BJ (cell line): Measurements from ENCODE around the gene FANCC. TPM values are rescaled to one million over a fixed set of nuclear protein-coding genes. Genes with fewer than 3 reads are reported as not detected.

Experiments used
- CTCF ChIA-PET: fragments of 350-600 bp; formaldehyde crosslinking; extraction: SDS; loops from one replicate; lab custom pipeline; 2021; ENCODE audit warnings: antibody characterized with exemption, inconsistent platforms; lab: Yijun Ruan, JAX
- POLR2A ChIA-PET: fragments of 300-600 bp; sonication (Branson Sonifier 250); formaldehyde crosslinking; extraction: SDS; loops from one replicate; lab custom pipeline; 2021; ENCODE audit warnings: antibody characterized with exemption; lab: Charles Lee
- DNase-seq: peaks from one replicate; pipeline ENCODE4 v3.0.0-alpha.2; 2011; ENCODE audit warnings: low read depth
- H3K27me3 ChIP-seq: 2 replicates; pipeline ENCODE4 v1.6.0; 2011; ENCODE audit warnings: low read length; ENCODE audit not compliant: control insufficient read depth, insufficient read depth
- H3K36me3 ChIP-seq: 2 replicates; pipeline ENCODE4 v1.5.1; 2011; ENCODE audit warnings: low read length; ENCODE audit not compliant: control insufficient read depth, insufficient read depth
- H3K4me3 ChIP-seq: 2 replicates; pipeline ENCODE4 v1.5.1; 2011; ENCODE audit warnings: low read depth, mild to moderate bottlenecking, control low read depth, low read length
- polyA plus RNA-seq: library from polyadenylated mRNA; depleted of rRNA; stranded (reverse); fragments of >200 nt; gene quantifications from 2 replicates; pipeline ENCODE4 v1.2.3, GENCODE V29; 2011
- TF ChIP-seq, protein P1 (sequence below): IDR thresholded peaks from 2 replicates; pipeline ENCODE4 v1.5.1; 2011; ENCODE audit warnings: low read depth, mild to moderate bottlenecking, control low read depth, inconsistent platforms, low read length, moderate library complexity; ENCODE audit not compliant: insufficient read depth

FANCC gene
- polyA plus RNA-seq, 1 experiment, result 6.1 TPM

DNA sequence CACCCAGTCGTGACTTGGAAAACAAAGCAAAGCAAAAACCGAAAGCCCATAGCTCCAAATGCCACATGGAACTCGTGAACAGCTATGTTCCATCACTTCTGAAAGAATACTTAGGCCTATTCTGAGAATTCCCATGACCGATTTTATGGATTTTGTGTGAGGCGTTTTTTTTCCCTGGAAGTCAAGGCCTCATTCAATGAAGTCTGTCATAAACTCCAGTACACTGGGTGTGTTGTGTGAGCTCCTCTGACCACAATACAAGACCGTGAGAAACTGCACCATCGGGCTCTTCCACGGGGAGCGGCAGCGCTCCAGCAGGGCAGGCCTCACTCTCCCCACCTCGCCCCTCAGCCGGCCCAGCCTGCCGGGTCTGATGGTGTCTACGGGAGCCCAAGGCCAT lies 209.5 kb downstream of the FANCC start:
- H3K27me3 ChIP-seq, result no peaks in the 10 kb centered on the region
- POLR2A ChIA-PET, result interaction anchor here (0.7 kb wide), 1 partner anchor 314 kb away, joined by 3 read pairs; no protein-coding TSS in a partner anchor
- no peak overlapping the region for H3K4me3 ChIP-seq
- no peak for DNase-seq
- peaks cover 17% of the 10 kb centered on the region for H3K36me3 ChIP-seq
- TF ChIP-seq, protein P1, sequence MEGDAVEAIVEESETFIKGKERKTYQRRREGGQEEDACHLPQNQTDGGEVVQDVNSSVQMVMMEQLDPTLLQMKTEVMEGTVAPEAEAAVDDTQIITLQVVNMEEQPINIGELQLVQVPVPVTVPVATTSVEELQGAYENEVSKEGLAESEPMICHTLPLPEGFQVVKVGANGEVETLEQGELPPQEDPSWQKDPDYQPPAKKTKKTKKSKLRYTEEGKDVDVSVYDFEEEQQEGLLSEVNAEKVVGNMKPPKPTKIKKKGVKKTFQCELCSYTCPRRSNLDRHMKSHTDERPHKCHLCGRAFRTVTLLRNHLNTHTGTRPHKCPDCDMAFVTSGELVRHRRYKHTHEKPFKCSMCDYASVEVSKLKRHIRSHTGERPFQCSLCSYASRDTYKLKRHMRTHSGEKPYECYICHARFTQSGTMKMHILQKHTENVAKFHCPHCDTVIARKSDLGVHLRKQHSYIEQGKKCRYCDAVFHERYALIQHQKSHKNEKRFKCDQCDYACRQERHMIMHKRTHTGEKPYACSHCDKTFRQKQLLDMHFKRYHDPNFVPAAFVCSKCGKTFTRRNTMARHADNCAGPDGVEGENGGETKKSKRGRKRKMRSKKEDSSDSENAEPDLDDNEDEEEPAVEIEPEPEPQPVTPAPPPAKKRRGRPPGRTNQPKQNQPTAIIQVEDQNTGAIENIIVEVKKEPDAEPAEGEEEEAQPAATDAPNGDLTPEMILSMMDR, result no peak
- CTCF ChIA-PET, result interaction anchor here (1.3 kb wide), 1 partner anchor 13 kb away, joined by 5 read pairs; no protein-coding TSS in a partner anchor

DNA sequence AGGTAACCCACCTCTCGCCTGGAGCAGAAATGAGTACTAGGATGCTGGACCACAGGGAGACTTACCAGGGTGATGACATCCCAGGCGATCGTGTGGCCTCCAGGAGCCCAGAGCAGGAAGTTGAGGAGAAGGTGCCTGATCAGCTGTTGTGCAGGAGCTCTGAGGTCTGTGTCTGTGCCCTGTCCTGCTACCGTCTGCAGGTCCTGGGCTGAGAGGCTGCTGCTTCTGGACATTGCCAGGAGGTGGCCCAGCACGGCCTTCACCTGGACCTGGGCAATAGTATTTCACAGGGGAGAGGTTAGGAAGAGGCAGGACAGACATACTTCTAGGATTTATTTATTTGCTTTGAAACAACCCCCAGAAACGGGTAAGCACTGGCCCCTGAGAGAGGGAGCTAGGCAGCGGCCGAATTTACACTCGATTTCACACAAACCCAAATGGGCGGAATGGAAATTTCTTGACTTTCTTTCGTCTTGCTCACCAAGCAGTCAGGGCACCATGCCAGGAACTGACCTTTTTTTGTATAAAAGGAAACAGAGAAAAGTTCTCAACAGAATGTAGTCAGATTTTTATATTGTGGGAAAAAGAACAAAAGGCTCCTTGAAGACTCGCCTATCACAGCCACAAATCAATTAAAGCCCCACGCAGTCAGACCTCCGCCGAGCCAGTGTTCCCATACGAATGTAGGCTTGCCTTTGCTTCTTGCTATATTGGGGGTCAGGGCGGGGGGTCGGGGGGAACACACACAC lies 210.3 kb downstream of the FANCC start:
- H3K4me3 ChIP-seq, result no peak overlapping the region
- POLR2A ChIA-PET, result interaction anchor here (0.7 kb wide), 1 partner anchor 314 kb away, joined by 3 read pairs; no protein-coding TSS in a partner anchor

DNA sequence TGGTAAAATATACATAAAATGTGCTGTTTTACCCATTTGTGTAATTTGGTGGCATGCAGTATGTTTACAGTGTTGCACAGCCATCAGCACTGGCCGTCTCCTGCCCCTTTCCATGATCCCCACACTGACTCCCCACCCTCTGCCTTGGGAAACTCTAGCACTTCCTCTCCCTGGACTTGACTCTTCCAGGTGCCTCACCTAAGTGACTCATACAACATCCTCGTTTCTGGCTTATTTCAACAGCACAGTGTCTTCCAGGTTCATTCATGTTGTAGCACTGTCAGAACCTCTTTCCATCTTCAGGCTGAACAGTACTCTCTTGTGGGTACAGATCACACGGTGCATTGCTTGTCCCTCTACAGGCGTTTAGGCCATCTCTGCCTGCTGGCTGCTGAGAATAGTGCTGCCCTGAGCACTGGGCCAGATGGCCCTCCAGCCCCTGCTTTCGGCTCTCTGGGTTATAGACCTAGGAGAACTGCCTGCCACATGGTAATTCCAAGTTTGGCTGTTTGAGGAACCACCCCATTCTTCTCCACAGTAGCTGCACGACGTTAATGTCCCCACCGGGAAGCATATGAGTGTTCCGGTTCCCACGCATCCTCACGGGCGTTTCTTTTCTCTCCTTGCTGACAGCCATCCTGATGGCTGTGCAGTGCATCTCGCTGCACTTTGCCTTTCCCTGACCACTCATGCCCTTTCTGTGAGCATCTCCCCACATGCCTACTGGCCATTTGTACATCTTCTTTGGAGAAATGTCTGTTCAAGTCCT lies 211.8 kb downstream of the FANCC start:
- TF ChIP-seq, protein P1, result no peak
- H3K4me3 ChIP-seq, result no peak overlapping the region
- ChIA-PET POLR2A (no interaction called here), CTCF (no interaction called here)
- peaks cover 6% of the 10 kb centered on the region for H3K36me3 ChIP-seq
- DNase-seq, result no peak
- no peaks in the 10 kb centered on the region for H3K27me3 ChIP-seq

More for the DNA sequence above, 210.3 kb downstream of the FANCC start:
- CTCF ChIA-PET, result interaction anchor here (1.3 kb wide), 1 partner anchor 14 kb away, joined by 5 read pairs; no protein-coding TSS in a partner anchor
- TF ChIP-seq, protein P1, result no peak
- Histone ChIP-seq H3K36me3 (peaks cover 12% of the 10 kb centered on the region), H3K27me3 (no peaks in the 10 kb centered on the region)
- DNase-seq, result peak; percentile 55

DNA sequence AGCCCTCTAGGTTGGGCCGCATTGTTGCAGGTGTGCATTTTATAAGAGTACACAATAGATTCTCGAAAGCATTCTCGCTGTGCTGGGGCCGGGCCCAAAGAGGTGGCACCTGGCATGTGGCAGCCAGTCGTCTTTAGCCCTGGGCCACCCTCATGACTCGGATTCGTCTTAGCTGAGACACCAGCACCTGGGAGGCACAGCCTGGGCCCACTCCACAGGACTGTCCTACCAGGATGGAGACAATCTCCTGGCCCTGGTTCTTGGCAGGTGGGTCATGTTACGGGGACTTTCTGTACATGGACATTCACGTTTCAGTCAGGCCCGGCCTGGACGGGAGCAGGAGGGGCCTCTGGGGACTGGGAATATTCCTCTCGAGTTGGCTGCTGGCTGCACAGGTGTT lies 212.5 kb downstream of the FANCC start:
- ChIA-PET CTCF (no interaction called here), POLR2A (no interaction called here)
- peaks cover 6% of the 10 kb centered on the region for H3K36me3 ChIP-seq
- no peak overlapping the region for H3K4me3 ChIP-seq
- H3K27me3 ChIP-seq, result no peaks in the 10 kb centered on the region
- DNase-seq, result no peak
- TF ChIP-seq, protein P1, result no peak

DNA sequence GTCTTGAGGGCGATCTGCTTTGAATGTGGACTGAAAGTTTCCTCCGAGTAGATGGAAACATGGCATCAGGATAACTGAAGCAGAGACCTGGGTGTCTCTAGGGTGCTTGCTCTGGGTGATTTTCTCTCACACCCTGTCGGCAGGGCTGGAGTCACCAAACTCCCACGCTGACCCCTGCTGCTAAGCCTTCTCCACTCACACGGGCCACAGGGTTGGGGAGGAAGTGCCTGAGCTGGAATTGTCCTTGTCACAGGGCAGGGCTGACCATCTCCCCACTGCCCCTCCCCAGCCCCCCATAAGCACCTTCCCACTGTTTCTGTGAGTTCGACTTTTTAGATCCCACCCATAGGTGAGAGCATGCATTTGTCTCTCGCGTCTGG lies 212.9 kb downstream of the FANCC start:
- CTCF ChIA-PET, result no interaction called here
- DNase-seq, result no peak
- no peak overlapping the region for H3K4me3 ChIP-seq
- H3K36me3 ChIP-seq, result peaks cover 4% of the 10 kb centered on the region
- POLR2A ChIA-PET, result no interaction called here
- TF ChIP-seq, protein P1, result no peak
- H3K27me3 ChIP-seq, result no peaks in the 10 kb centered on the region
